OCI-LY7 (cell line): Measurements from ENCODE around the gene CDK5. TPM values are rescaled to one million over a fixed set of nuclear protein-coding genes. Genes with fewer than 3 reads are reported as not detected.

Experiments
- BruUV-seq: library from RNA; stranded (reverse); fragments of 400-500 nt; replicated peaks from 2 replicates; lab custom pipeline; 2021; lab: Mats Ljungman, UMichigan
- CTCF ChIA-PET: fragments of 300-600 bp; sonication (Branson Sonifier 250); formaldehyde crosslinking; loops from one replicate; lab custom pipeline; 2022; ENCODE audit warnings: antibody characterized with exemption; ENCODE audit not compliant: unreplicated experiment; lab: Charles Lee
- POLR2A ChIA-PET: fragments of 300-600 bp; sonication (Branson Sonifier 250); formaldehyde crosslinking; loops from one replicate; lab custom pipeline; 2022; ENCODE audit warnings: antibody characterized with exemption; lab: Charles Lee
- DNase-seq: peaks from one replicate; pipeline ENCODE4 v3.0.0-alpha.2; 2015; ENCODE audit warnings: low spot score
- H2AFZ ChIP-seq: fragments of 200-600 bp; sonication (generic), shearing (Covaris generic); 2 replicates; pipeline ENCODE4 v1.6.1; 2014; ENCODE audit warnings: mild to moderate bottlenecking, antibody characterized with exemption, low read length, moderate library complexity
- H3K27ac ChIP-seq: fragments of 200-600 bp; sonication (generic); 2 replicates; pipeline ENCODE4 v1.5.1; 2014; ENCODE audit warnings: mixed run types, low read depth, mild to moderate bottlenecking, moderate library complexity, low read length, inconsistent platforms; ENCODE audit not compliant: poor library complexity, severe bottlenecking
- H3K36me3 ChIP-seq: fragments of 200-600 bp; sonication (generic); 2 replicates; pipeline ENCODE4 v1.6.1; 2014; ENCODE audit warnings: mild to moderate bottlenecking, antibody characterized with exemption, low read length, moderate library complexity, mixed read lengths; ENCODE audit not compliant: insufficient read depth
- H3K4me1 ChIP-seq: fragments of 200-600 bp; sonication (generic); 2 replicates; pipeline ENCODE4 v1.5.1; 2014; ENCODE audit warnings: mild to moderate bottlenecking, low read length; ENCODE audit not compliant: insufficient read depth, poor library complexity, severe bottlenecking
- H3K4me2 ChIP-seq: fragments of 200-600 bp; sonication (generic); 2 replicates; pipeline ENCODE4 v1.6.1; 2014; ENCODE audit warnings: mild to moderate bottlenecking, low read length
- H3K4me3 ChIP-seq: fragments of 200-600 bp; sonication (generic); 2 replicates; pipeline ENCODE4 v1.5.1; 2014; ENCODE audit warnings: mild to moderate bottlenecking, low read depth, low read length; ENCODE audit not compliant: poor library complexity, severe bottlenecking
- H3K79me2 ChIP-seq: fragments of 200-600 bp; sonication (generic); 2 replicates; pipeline ENCODE4 v1.6.1; 2016; ENCODE audit warnings: low read depth, mild to moderate bottlenecking, low read length, moderate library complexity, mixed read lengths; ENCODE audit not compliant: insufficient read depth
- H3K9me2 ChIP-seq: fragments of 200-600 bp; sonication (generic); 2 replicates; pipeline ENCODE4 v1.6.1; 2016; ENCODE audit warnings: mild to moderate bottlenecking, low read length, mixed read lengths; ENCODE audit not compliant: insufficient read depth
- H3K9me3 ChIP-seq: fragments of 200-600 bp; sonication (generic); 2 replicates; pipeline ENCODE4 v1.6.1; 2014; ENCODE audit warnings: mild to moderate bottlenecking, mixed run types, low read length, mixed read lengths
- H4K20me1 ChIP-seq: fragments of 200-600 bp; sonication (generic); 2 replicates; pipeline ENCODE4 v1.6.1; 2014; ENCODE audit warnings: mild to moderate bottlenecking, antibody characterized with exemption, low read length, moderate library complexity, mixed read lengths; ENCODE audit not compliant: insufficient read depth
- EZH2phosphoT487 ChIP-seq: fragments of 200-600 bp; sonication (generic); IDR thresholded peaks from 2 replicates; pipeline ENCODE4 v1.6.1; 2018; ENCODE audit warnings: low read depth, borderline replicate concordance, mild to moderate bottlenecking, mixed run types, antibody characterized with exemption, low read length, moderate library complexity, mixed read lengths
- intact Hi-C: fragments of 100-400 bp; cut with micrococcal nuclease; formaldehyde crosslinking; loops from one replicate; pipeline ENCODE4 v1.10.0; 2022; ENCODE audit not compliant: unreplicated experiment
- total RNA-seq, 2 experiments: library from RNA; depleted of rRNA in 1 of 2; stranded (reverse); fragments of >200 nt in 1 of 2; shearing (Covaris generic) in 1 of 2; gene quantifications; 2 replicates each; pipeline ENCODE4 v1.2.3, GENCODE V29; 2014 to 2022
- TF ChIP-seq, protein P1 (sequence below): fragments of 200-600 bp; sonication (generic); conservative IDR thresholded peaks from 2 replicates; pipeline ENCODE4 v1.5.1; 2014; ENCODE audit warnings: mild to moderate bottlenecking, antibody characterized with exemption, low read length, moderate library complexity, mixed read lengths

Gene CDK5
- total RNA-seq, 2 experiments from 2014 or later, result 23.7 to 30.9 TPM

DNA sequence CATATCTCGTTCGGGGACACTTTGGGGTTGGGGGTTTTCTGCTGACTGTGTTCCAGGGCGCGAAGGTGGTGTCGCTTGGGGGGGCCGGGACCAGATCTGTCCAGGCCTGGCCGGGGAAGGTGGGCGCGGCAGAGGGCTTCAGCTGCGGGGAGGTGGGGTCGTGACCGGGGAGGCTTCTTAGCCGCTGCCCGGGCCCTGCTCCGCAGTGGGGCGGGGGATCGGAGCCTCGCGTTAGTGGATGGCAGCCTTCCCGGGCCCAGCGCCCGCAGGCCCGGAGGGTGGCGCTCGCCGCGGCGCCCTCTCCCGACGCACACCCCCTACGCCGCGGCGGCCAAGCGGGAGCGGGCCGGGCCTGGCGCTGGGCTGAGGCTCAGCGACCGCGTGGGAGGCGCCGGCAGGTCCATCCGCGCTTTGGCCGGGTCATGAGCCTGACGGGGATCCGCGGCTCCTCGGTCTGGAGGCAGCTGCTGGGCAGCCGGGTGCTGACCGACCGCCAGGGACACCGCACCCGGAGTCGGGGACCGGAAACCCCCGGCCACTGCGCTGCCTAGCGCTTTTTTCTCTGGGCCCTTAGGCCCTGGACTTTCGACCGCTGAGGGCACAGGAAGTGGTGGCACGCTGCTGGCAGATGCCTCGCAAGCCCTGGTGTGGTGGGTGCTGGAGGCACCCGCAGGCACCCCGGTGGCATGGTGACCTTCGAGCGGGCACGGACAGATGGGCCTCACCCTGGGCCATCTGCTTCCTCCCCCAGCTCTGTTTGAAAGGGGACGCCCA lies 29.7 kb upstream of the CDK5 start:
- Histone ChIP-seq H4K20me1 (no peaks in the 10 kb centered on the region; the same call in 1 of the 2 replicates), H3K4me3 (peak overlapping the region; percentile 48), H3K9me2 (no peaks in the 10 kb centered on the region), H3K27ac (no peak overlapping the region), H3K36me3 (no peaks in the 10 kb centered on the region), H2AFZ (no peak overlapping the region), H3K9me3 (no peaks in the 10 kb centered on the region), H3K4me2 (peak overlapping the region; percentile 63), H3K4me1 (peaks cover 23% of the 10 kb centered on the region), H3K79me2 (peaks cover 6% of the 10 kb centered on the region)
- CTCF ChIA-PET, result no interaction called here
- intact Hi-C loops, result loop anchor here (2.0 to 10.0 kb wide), 3 partner anchors 23 to 193 kb away; partner anchors contain the start of gene KCNH2
- POLR2A ChIA-PET, result no interaction called here
- TF ChIP-seq, protein P1, sequence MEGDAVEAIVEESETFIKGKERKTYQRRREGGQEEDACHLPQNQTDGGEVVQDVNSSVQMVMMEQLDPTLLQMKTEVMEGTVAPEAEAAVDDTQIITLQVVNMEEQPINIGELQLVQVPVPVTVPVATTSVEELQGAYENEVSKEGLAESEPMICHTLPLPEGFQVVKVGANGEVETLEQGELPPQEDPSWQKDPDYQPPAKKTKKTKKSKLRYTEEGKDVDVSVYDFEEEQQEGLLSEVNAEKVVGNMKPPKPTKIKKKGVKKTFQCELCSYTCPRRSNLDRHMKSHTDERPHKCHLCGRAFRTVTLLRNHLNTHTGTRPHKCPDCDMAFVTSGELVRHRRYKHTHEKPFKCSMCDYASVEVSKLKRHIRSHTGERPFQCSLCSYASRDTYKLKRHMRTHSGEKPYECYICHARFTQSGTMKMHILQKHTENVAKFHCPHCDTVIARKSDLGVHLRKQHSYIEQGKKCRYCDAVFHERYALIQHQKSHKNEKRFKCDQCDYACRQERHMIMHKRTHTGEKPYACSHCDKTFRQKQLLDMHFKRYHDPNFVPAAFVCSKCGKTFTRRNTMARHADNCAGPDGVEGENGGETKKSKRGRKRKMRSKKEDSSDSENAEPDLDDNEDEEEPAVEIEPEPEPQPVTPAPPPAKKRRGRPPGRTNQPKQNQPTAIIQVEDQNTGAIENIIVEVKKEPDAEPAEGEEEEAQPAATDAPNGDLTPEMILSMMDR, result no peak
- TF ChIP-seq EZH2phosphoT487, result no peak; the same call in none of the 2 replicates
- BruUV-seq, result no TSS peak
- no peak for DNase-seq

- H3K36me3 ChIP-seq, result no peaks in the 10 kb centered on the region
Observed at GRCh38 chr7:151086802-151087244, 29.1 kb upstream of the CDK5 start.

More at GRCh38 chr7:151086802-151087244, 29.1 kb upstream of the CDK5 start:
- no peak overlapping the region for H2AFZ ChIP-seq
- ChIA-PET POLR2A (no interaction called here), CTCF (no interaction called here)
- DNase-seq, result no peak
- peak overlapping the region; percentile 48 for H3K4me3 ChIP-seq
- no TSS peak for BruUV-seq
- H3K9me2 ChIP-seq, result no peaks in the 10 kb centered on the region
- peaks cover 29% of the 10 kb centered on the region for H3K4me1 ChIP-seq
- peaks cover 12% of the 10 kb centered on the region for H3K79me2 ChIP-seq
- intact Hi-C loops, result loop anchor here (2.0 to 10.0 kb wide), 3 partner anchors 24 to 192 kb away; partner anchors contain the start of gene KCNH2
- H3K27ac ChIP-seq, result no peak overlapping the region
- no peaks in the 10 kb centered on the region for H3K9me3 ChIP-seq
- H3K4me2 ChIP-seq, result peak overlapping the region; percentile 63
- no peaks in the 10 kb centered on the region; the same call in 1 of the 2 replicates for H4K20me1 ChIP-seq
- TF ChIP-seq, protein P1, result no peak
- TF ChIP-seq EZH2phosphoT487, result peak; percentile 98; the same call in 1 of the 2 replicates
